GM12891 (cell line): ENCODE results near the gene PLA2G2C.

Source experiments
- POLR2A ChIP-seq: IDR thresholded peaks from 2 replicates; pipeline ENCODE4 v1.6.1; 2011; ENCODE audit warnings: low read depth, low read length, control low read depth
- POLR2AphosphoS5 ChIP-seq: IDR thresholded peaks from 2 replicates; pipeline ENCODE4 v1.6.1; 2011; ENCODE audit warnings: low read depth, low read length, control low read depth
- POU2F2 ChIP-seq: IDR thresholded peaks from 2 replicates; pipeline ENCODE4 v1.6.1; 2011; ENCODE audit warnings: low read depth, mild to moderate bottlenecking, control low read depth, low read length, moderate library complexity
- TAF1 ChIP-seq: IDR thresholded peaks from 2 replicates; pipeline ENCODE4 v1.6.1; 2011; ENCODE audit warnings: low read depth, low read length, control low read depth

DNA sequence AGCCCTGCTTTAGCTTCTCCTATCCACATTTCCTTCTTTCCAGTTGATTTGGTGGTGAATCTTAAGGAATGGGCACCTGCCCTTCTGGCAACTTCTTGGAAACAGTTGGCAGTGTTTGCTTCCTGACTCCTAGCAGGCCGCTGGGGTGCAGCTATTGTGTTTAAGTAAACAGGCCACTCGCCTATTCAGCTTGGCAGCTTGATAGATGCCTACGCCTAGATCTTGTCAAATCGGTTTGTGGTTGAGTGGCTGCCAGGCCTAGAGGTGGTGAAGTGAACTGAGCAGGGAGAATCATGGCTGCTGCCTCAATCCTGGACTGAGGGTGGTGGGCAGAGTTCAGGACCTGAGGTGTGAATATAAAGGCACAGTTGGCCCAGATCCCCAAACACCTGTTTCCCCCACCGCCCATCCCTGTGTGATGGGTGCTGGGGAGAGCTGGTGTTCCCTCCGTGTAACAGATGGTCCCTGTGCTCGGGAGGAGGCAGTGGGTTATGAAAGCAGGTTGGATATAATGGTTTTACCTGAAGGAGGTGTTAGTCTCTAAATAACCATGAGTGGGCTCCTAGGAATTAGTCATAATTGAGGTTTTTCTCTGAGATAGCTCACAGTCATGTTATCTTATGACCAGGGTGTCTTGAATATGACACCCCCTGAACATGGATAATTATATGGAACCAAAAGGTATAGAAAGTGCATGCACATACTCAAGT, 940 bp upstream of the PLA2G2C start:
- no peak for TF ChIP-seq POLR2A
- no peak for TF ChIP-seq POLR2AphosphoS5
- TF ChIP-seq TAF1: no peak
- no peak for TF ChIP-seq POU2F2
